Measurements from ENCODE around the gene ABTB2.
A peak's percentile ranks its signal among the peaks of the same experiment; 100 is the strongest.

The ABTB2 gene

DNA sequence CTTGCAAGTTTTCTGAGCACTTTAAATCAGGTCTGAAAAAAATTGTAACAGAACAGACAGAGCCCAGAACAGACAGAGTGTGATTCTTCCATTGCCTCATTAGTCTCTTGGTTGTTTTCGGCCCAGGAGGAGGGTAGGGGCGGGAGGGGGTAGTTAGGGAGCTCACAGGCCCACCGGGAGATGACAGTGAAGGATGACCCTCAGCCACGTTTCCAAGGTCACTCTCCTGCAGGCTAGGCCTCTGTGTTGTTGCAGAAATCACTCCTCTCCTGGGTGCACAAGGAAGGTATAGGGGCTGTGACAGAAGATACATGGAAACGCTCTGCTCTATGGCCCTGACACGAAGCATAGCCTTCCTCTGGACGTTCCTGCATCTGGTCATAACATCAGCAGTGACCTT, 69.3 kb downstream of the ABTB2 start:
- H2BK15ac ChIP-seq (ENCODE audit: low read length), result no peak overlapping the region
- no CpG with 5 or more reads among the region's 7 CpGs for WGBS, 2 donors (ENCODE audit: extremely low coverage in 2 of 2, insufficient read length in 2 of 2, insufficient replicate concordance in 1 of 2)
- no peak overlapping the region for H2AK5ac ChIP-seq (ENCODE audit: low read depth, low read length)
- H3K9me3 ChIP-seq (replicated peaks in 1 of 2; ENCODE audit: control insufficient read depth in 2 of 2, insufficient read depth in 1 of 2, low read depth in 1 of 2, low read length in 2 of 2), result no peaks in the 10 kb centered on the region
- H2AFZ ChIP-seq (ENCODE audit: low read length), result no peak overlapping the region
- no peak overlapping the region for H3K4me3 ChIP-seq (ENCODE audit: low read length in 2 of 2)
- no peak overlapping the region for H2BK120ac ChIP-seq (ENCODE audit: low read depth, low read length)
- H2BK5ac ChIP-seq (ENCODE audit: low read length), result no peak overlapping the region
- H3K9ac ChIP-seq (ENCODE audit: low read depth, low read length, poor library complexity), result no peak overlapping the region
- no peaks in the 10 kb centered on the region for H3K36me3 ChIP-seq (replicated peaks in 1 of 2; ENCODE audit: control insufficient read depth in 2 of 2, insufficient read depth in 2 of 2, low read length in 2 of 2)
- no peaks in the 10 kb centered on the region for H3K79me1 ChIP-seq (ENCODE audit: low read depth, low read length)
- no peak for DNase-seq (ENCODE audit: low spot score)
- peaks cover 8 to 11% of the 10 kb centered on the region in 2 donors for H3K4me1 ChIP-seq (ENCODE audit: control insufficient read depth in 2 of 2, insufficient read depth in 1 of 2, low read depth in 1 of 2, low read length in 2 of 2)
- no peak overlapping the region for H3K27ac ChIP-seq (replicated peaks; ENCODE audit: low read length)
- no peak overlapping the region for H2BK12ac ChIP-seq (ENCODE audit: low read length)
- no peak overlapping the region for H3K18ac ChIP-seq (ENCODE audit: low read length)
- H3K23ac ChIP-seq (ENCODE audit: low read depth, low read length, poor library complexity), result no peak overlapping the region
- no peaks in the 10 kb centered on the region for H3K27me3 ChIP-seq (ENCODE audit: control insufficient read depth in 3 of 3, insufficient read depth in 3 of 3, low read depth in 1 of 3, low read length in 3 of 3)
- no peak overlapping the region for H3K4me2 ChIP-seq (ENCODE audit: insufficient read depth, low read length, poor library complexity, severe bottlenecking)
- H4K91ac ChIP-seq (ENCODE audit: low read depth, low read length, poor library complexity), result no peak overlapping the region
- no peak overlapping the region for H3K4ac ChIP-seq (ENCODE audit: low read length)
- no peak overlapping the region for H4K8ac ChIP-seq (ENCODE audit: low read depth, low read length)
- no peak overlapping the region for H3K14ac ChIP-seq (ENCODE audit: low read length)

DNA sequence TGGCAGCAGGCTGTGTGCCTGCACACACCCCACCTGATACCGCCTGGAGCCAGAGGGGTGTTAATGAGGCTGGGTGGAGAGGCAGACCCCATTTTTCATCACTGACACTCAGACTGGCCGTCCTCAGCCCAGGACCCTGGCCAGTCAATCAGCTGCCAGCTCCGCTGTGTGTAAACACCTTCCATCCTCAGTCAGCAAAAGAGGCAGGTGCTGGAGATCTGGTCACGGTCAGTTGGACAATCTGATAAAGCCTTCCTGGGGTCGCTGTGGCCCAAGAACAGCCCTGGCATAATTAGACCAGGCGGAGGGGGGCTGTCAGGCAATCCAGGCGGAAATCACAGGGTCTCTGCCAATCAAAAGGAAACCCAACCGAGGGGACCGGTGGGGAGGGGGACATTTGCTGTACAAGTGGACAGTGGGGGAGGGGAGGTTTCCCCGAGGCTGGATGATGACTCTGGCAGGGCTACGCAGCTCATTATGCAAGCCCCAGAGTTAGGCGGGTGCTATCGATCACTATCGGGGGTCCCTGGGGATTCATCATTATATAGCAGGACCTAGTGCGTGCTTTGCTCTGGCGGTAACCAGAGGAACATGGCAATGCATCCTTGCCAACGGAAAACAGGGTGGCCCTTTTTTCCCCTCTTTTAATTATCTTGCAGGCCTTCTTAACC, 72.9 kb downstream of the ABTB2 start:
- H3K27ac ChIP-seq (replicated peaks; ENCODE audit: low read length), result no peak overlapping the region
- H3K36me3 ChIP-seq (replicated peaks in 1 of 2; ENCODE audit: control insufficient read depth in 2 of 2, insufficient read depth in 2 of 2, low read length in 2 of 2), result no peaks in the 10 kb centered on the region
- no peak overlapping the region for H3K9ac ChIP-seq (ENCODE audit: low read depth, low read length, poor library complexity)
- H3K4me2 ChIP-seq (ENCODE audit: insufficient read depth, low read length, poor library complexity, severe bottlenecking), result no peak overlapping the region
- H2BK120ac ChIP-seq (ENCODE audit: low read depth, low read length), result no peak overlapping the region
- H3K27me3 ChIP-seq (ENCODE audit: control insufficient read depth in 3 of 3, insufficient read depth in 3 of 3, low read depth in 1 of 3, low read length in 3 of 3), result no peaks in the 10 kb centered on the region
- H4K91ac ChIP-seq (ENCODE audit: low read depth, low read length, poor library complexity), result no peak overlapping the region
- peaks cover 10 to 11% of the 10 kb centered on the region in 2 donors for H3K4me1 ChIP-seq (ENCODE audit: control insufficient read depth in 2 of 2, insufficient read depth in 1 of 2, low read depth in 1 of 2, low read length in 2 of 2)
- no peak overlapping the region for H4K8ac ChIP-seq (ENCODE audit: low read depth, low read length)
- H3K18ac ChIP-seq (ENCODE audit: low read length), result no peak overlapping the region
- H2BK5ac ChIP-seq (ENCODE audit: low read length), result no peak overlapping the region
- no peaks in the 10 kb centered on the region for H3K79me1 ChIP-seq (ENCODE audit: low read depth, low read length)
- H3K4ac ChIP-seq (ENCODE audit: low read length), result no peak overlapping the region
- no peak for DNase-seq (ENCODE audit: low spot score)
- H2AK5ac ChIP-seq (ENCODE audit: low read depth, low read length), result no peak overlapping the region
- H2BK15ac ChIP-seq (ENCODE audit: low read length), result no peak overlapping the region
- peak overlapping the region; percentile 42 for H2AFZ ChIP-seq (ENCODE audit: low read length)
- no peak overlapping the region for H3K14ac ChIP-seq (ENCODE audit: low read length)
- H3K23ac ChIP-seq (ENCODE audit: low read depth, low read length, poor library complexity), result peak overlapping the region; percentile 70
- no CpG with 5 or more reads among the region's 17 CpGs for WGBS, 2 donors (ENCODE audit: extremely low coverage in 2 of 2, insufficient read length in 2 of 2, insufficient replicate concordance in 1 of 2)
- no peak overlapping the region for H2BK12ac ChIP-seq (ENCODE audit: low read length)
- no peaks in the 10 kb centered on the region for H3K9me3 ChIP-seq (replicated peaks in 1 of 2; ENCODE audit: control insufficient read depth in 2 of 2, insufficient read depth in 1 of 2, low read depth in 1 of 2, low read length in 2 of 2)
- H3K4me3 ChIP-seq (ENCODE audit: low read length in 2 of 2), result no peak overlapping the region

DNA sequence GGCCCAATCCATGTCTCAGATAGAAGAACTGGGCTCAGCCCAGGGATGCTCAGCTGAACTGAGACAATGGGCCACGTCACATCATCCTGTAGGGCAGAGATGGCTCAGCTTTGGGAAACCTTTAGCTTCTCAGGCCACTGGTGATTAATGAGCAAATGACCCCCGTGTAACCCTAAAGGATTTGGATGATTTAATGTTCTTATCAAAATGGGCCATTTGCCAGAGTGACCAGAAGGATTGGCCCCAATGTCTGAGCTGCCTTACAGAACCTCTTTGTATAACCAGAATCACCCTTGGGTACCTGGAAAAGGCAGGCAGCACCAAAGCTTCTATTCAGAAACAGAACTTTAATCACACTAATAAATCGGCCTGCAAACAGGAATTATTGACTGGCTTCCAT, 73.7 kb downstream of the ABTB2 start:
- Histone ChIP-seq H2BK15ac (ENCODE audit: low read length) (no peak overlapping the region), H3K4ac (ENCODE audit: low read length) (no peak overlapping the region), H3K9me3 (replicated peaks in 1 of 2; ENCODE audit: control insufficient read depth in 2 of 2, insufficient read depth in 1 of 2, low read depth in 1 of 2, low read length in 2 of 2) (no peaks in the 10 kb centered on the region), H4K91ac (ENCODE audit: low read depth, low read length, poor library complexity) (no peak overlapping the region), H3K14ac (ENCODE audit: low read length) (no peak overlapping the region), H3K36me3 (replicated peaks in 1 of 2; ENCODE audit: control insufficient read depth in 2 of 2, insufficient read depth in 2 of 2, low read length in 2 of 2) (no peaks in the 10 kb centered on the region), H3K4me3 (ENCODE audit: low read length in 2 of 2) (no peak overlapping the region), H3K79me1 (ENCODE audit: low read depth, low read length) (no peaks in the 10 kb centered on the region), H3K18ac (ENCODE audit: low read length) (no peak overlapping the region), H4K8ac (ENCODE audit: low read depth, low read length) (no peak overlapping the region), H2BK12ac (ENCODE audit: low read length) (no peak overlapping the region), H3K23ac (ENCODE audit: low read depth, low read length, poor library complexity) (no peak overlapping the region), H2BK5ac (ENCODE audit: low read length) (no peak overlapping the region), H3K4me1 (ENCODE audit: control insufficient read depth in 2 of 2, insufficient read depth in 1 of 2, low read depth in 1 of 2, low read length in 2 of 2) (peaks cover 10 to 11% of the 10 kb centered on the region in 2 donors), H3K27ac (replicated peaks; ENCODE audit: low read length) (no peak overlapping the region), H2AFZ (ENCODE audit: low read length) (no peak overlapping the region), H2AK5ac (ENCODE audit: low read depth, low read length) (no peak overlapping the region), H3K4me2 (ENCODE audit: insufficient read depth, low read length, poor library complexity, severe bottlenecking) (no peak overlapping the region), H3K27me3 (ENCODE audit: control insufficient read depth in 3 of 3, insufficient read depth in 3 of 3, low read depth in 1 of 3, low read length in 3 of 3) (no peaks in the 10 kb centered on the region), H2BK120ac (ENCODE audit: low read depth, low read length) (no peak overlapping the region), H3K9ac (ENCODE audit: low read depth, low read length, poor library complexity) (no peak overlapping the region)
- WGBS, 2 donors (ENCODE audit: extremely low coverage in 2 of 2, insufficient read length in 2 of 2, insufficient replicate concordance in 1 of 2), result no CpG with 5 or more reads among the region's 3 CpGs
- DNase-seq (ENCODE audit: low spot score), result no peak

DNA sequence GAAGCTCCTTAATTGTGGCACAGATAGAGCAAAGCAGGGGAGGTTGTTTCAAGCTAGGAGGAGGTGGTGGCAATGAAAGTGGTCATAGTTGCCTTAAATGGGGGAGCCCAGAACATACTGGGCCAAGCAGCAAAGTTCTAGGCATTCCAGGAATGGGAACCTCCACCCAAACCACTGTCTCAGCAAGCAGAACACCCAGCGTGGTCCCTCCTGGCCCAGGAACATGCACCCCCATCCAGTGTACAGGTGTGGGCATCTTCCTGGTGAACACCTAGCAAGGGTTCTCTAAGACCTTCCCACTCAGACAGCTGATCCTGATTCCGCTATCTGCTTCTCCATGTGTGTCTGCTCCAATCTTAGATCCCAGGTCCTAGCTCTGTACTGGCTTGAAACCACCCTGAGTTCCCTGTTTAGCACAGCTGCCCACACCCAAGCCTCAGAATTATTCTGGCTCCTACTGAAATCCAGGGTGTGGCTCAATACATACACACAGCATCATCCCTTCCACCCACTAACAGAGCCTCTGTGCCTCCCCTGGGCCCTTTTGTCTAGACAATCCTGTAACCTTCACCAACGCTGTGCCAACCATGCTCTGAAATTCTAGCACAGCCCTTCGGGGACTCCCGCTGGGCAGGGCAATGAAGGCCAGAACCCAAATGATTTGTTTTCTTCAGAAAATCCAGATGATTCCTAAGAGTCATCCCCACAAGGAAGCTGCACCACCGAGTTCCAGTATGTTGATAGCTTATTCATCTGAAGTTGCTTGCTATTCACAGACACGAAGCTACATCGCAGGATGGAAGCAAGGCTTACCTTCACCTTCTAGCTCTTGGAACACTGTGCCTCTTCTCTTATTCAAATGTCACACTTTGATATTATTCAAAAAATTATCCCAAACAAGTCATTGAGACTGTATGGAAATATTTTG, 76.6 kb downstream of the ABTB2 start:
- Histone ChIP-seq H4K91ac (ENCODE audit: low read depth, low read length, poor library complexity) (no peak overlapping the region), H2BK15ac (ENCODE audit: low read length) (no peak overlapping the region), H3K14ac (ENCODE audit: low read length) (no peak overlapping the region), H3K23ac (ENCODE audit: low read depth, low read length, poor library complexity) (no peak overlapping the region), H3K4me3 (ENCODE audit: low read length in 2 of 2) (no peak overlapping the region), H3K27ac (replicated peaks; ENCODE audit: low read length) (no peak overlapping the region), H3K36me3 (replicated peaks in 1 of 2; ENCODE audit: control insufficient read depth in 2 of 2, insufficient read depth in 2 of 2, low read length in 2 of 2) (no peaks in the 10 kb centered on the region), H3K9ac (ENCODE audit: low read depth, low read length, poor library complexity) (no peak overlapping the region), H3K27me3 (ENCODE audit: control insufficient read depth in 3 of 3, insufficient read depth in 3 of 3, low read depth in 1 of 3, low read length in 3 of 3) (no peaks in the 10 kb centered on the region), H2BK12ac (ENCODE audit: low read length) (no peak overlapping the region), H3K79me1 (ENCODE audit: low read depth, low read length) (no peaks in the 10 kb centered on the region), H2BK5ac (ENCODE audit: low read length) (no peak overlapping the region), H3K9me3 (replicated peaks in 1 of 2; ENCODE audit: control insufficient read depth in 2 of 2, insufficient read depth in 1 of 2, low read depth in 1 of 2, low read length in 2 of 2) (no peaks in the 10 kb centered on the region), H3K4me2 (ENCODE audit: insufficient read depth, low read length, poor library complexity, severe bottlenecking) (no peak overlapping the region), H3K4me1 (ENCODE audit: control insufficient read depth in 2 of 2, insufficient read depth in 1 of 2, low read depth in 1 of 2, low read length in 2 of 2) (peaks cover 10 to 11% of the 10 kb centered on the region in 2 donors), H2AFZ (ENCODE audit: low read length) (no peak overlapping the region), H4K8ac (ENCODE audit: low read depth, low read length) (no peak overlapping the region), H2BK120ac (ENCODE audit: low read depth, low read length) (no peak overlapping the region), H2AK5ac (ENCODE audit: low read depth, low read length) (no peak overlapping the region), H3K18ac (ENCODE audit: low read length) (no peak overlapping the region), H3K4ac (ENCODE audit: low read length) (no peak overlapping the region)
- no CpG with 5 or more reads among the region's 8 CpGs for WGBS, 2 donors (ENCODE audit: extremely low coverage in 2 of 2, insufficient read length in 2 of 2, insufficient replicate concordance in 1 of 2)
- DNase-seq (ENCODE audit: low spot score), result no peak
